ENCODE data around the gene CEP120.

Gene CEP120

DNA sequence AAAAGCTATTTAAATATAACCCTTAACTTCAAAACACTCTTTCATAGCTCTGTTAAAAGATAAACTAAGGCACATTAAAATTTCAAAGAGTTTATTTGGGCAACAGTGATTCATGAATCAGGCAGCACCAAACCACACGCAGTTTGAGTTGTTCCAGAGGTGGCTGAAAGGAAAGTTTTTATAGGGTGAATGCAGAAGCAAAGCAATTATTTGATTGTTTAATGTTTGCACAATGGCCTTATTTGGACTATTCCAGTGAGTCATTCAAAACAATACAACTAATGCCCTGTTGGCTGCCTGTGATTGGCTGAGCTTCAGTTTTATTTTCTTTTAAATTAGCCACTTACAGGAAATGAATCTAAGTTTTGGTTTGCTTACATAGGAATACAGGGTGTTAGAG lies 125.3 kb downstream of the CEP120 start:
- DNase-seq, result no peak

DNA sequence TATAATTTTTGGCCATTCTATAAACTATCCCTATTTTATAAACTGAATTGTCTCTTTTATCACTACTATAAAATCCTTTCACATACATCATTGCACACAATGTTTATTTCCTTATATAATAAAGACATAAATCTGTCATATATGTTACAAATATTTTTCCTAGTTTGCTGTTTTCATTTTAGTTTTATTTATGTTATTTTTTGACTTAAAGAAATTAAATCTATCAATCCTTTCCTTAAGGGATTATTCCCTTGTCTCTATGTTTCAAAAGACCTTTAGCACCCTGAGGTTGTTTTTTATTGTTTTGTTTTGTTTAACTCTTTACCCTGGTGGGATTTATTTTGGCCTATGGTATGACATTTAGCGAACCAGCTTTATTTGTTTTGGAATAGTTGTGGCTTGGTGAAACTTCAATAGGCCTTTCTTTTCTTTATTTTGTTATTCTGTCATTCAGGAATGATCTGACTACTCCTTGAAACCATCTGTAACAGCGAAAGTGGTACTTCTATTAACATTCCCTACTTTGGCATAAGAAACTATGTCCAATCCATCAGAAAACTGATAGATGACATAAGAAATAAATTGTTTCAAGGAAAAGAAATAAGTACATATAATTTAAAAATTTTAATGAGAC lies 125.9 kb downstream of the CEP120 start:
- no peak for DNase-seq
